T-helper 1 cell treated with Interleukin-12 subunit alpha and Interleukin-12 subunit beta and Interleukin-4 antibody, amounts not matched to agents 30 μg/mL and 1 μg/mL, for 36 hours (primary cell): ENCODE data around the gene MED27.

ENCODE experiments used
- H3K27ac Mint-ChIP-seq: one replicate; pipeline ENCODE4 v1.8.0; 2021; ENCODE audit warnings: mild to moderate bottlenecking, mixed read lengths
- H3K27me3 Mint-ChIP-seq: one replicate; pipeline ENCODE4 v1.8.0; 2021; ENCODE audit warnings: low read depth, mixed read lengths
- H3K36me3 Mint-ChIP-seq: one replicate; pipeline ENCODE4 v1.8.0; 2021; ENCODE audit warnings: low read depth, mixed read lengths
- H3K4me1 Mint-ChIP-seq: one replicate; pipeline ENCODE4 v1.8.0; 2021; ENCODE audit warnings: low read depth, mixed read lengths
- H3K4me3 Mint-ChIP-seq: one replicate; pipeline ENCODE4 v1.8.0; 2021; ENCODE audit warnings: mild to moderate bottlenecking, moderate library complexity, mixed read lengths
- H3K9me3 Mint-ChIP-seq: one replicate; pipeline ENCODE4 v1.8.0; 2021; ENCODE audit warnings: mixed read lengths

MED27 gene, protein sequence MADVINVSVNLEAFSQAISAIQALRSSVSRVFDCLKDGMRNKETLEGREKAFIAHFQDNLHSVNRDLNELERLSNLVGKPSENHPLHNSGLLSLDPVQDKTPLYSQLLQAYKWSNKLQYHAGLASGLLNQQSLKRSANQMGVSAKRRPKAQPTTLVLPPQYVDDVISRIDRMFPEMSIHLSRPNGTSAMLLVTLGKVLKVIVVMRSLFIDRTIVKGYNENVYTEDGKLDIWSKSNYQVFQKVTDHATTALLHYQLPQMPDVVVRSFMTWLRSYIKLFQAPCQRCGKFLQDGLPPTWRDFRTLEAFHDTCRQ

GRCh38 chr9:132079391-132080091 is at the start of gene MED27:
TSS of gene MED27 (minus strand) at chr9:132079867. CDS start at chr9:132079844, 23 bp downstream.
- peak within 1 kb of the TSS; percentile 98 for H3K4me3 Mint-ChIP-seq
- H3K9me3 Mint-ChIP-seq = no peaks in the 10 kb centered on the region
- peak within 1 kb of the TSS; percentile 87 for H3K27ac Mint-ChIP-seq
- H3K36me3 Mint-ChIP-seq = peaks cover 20% of the 10 kb centered on the region
- H3K4me1 Mint-ChIP-seq = peaks cover 35% of the 10 kb centered on the region
- peaks cover 3% of the 10 kb centered on the region for H3K27me3 Mint-ChIP-seq

DNA sequence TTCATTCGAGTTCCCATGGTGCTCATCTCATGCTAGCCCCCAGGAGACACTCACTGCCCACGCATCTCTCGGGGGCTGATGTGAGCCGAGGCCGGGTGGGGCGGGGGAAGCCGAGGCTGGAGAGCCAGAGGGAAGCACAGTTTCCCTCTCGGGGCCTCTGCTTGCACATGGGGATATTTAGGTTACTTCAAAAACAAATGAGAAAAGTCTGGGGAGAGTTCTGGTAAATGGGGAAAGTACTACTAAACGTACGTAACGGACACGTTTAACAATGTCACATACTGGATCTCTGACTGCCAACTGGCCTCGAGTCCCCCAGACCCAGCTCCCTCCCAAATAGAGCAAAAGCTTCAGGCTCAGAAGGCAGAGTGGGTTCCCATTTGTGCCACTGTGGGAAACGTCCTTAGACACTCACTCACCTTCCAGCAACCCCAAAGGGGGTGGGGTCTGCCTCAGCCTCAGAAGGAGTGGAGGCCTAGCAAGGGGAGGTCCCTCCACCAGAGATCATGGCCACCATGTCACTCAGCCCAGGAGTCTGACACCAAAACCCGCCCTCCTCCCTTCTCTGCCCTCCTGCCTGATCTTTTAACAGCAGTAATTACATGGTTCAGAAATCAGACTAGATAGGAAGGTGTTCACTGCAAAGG is 48.3 kb upstream of the MED27 start:
- peaks cover 49% of the 10 kb centered on the region for H3K27me3 Mint-ChIP-seq
- no peak overlapping the region for H3K27ac Mint-ChIP-seq
- no peak overlapping the region for H3K4me3 Mint-ChIP-seq

DNA sequence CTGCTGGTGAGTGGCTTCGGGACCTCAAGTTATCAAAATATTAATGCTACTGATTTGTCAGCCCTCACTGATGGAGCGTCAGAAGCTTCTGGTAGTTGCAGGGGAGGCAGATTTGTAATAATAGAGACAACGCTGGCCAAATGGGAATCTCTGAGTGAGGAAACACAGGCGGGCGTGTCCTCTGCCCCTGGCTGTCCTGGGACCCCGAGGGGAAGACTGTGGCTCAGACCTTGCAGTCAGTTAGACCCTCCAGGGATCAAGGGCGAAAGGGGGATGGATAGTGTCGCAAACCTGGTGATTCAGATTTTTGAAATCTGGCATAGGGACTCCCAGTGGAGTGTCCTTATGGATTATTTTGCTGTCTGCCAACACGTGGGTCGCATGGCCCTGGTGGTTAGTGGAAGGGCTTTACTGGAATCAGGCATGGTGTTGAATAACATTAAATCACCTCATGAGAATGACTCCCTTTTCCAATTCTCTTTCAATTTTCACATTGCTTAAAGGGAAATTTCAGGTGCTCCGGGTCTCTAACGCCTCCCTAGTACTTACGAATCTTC is 47.1 kb upstream of the MED27 start:
- Mint-ChIP-seq H3K9me3 (no peaks in the 10 kb centered on the region), H3K4me1 (peaks cover 11% of the 10 kb centered on the region), H3K27ac (no peak overlapping the region), H3K4me3 (no peak overlapping the region), H3K27me3 (peaks cover 56% of the 10 kb centered on the region), H3K36me3 (no peaks in the 10 kb centered on the region)

More for the DNA sequence above, 48.3 kb upstream of the MED27 start:
- H3K4me1 Mint-ChIP-seq = peaks cover 11% of the 10 kb centered on the region
- no peaks in the 10 kb centered on the region for H3K9me3 Mint-ChIP-seq
- H3K36me3 Mint-ChIP-seq = no peaks in the 10 kb centered on the region

DNA sequence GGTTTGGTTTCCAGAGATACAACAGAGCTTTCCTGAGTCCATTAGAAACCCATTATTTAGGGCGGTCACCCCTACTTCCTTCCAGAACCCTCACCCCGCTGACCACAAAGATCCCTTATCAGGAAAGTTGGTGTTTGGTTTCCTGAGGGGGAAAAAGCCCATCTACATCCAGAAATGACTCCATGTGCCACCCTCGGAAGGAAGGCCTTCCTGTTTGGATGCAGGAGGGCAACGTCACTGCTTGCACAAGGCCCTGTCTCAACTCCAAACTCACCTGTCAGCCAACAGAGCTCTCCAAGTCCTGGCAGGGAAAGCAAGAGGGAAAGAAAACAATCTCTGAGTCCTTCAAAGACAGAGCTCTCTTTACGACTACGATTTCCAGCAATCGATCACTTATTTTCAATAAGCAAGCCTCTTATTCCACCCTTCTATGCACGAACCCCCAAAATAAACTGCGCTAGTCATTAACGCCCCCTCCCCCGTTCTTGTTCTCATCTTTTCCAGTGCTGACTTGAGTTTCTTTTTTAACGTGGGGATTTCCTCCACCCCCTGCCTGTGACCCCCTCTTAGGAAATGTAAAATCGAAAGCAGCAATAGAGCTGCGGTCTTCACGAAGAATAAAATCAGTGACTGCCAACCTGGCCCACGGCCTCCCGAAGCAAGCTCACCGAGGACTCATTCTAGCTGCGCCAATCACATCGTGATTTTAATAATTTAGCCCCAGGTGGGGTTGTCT is 46.4 kb upstream of the MED27 start:
- peaks cover 62% of the 10 kb centered on the region for H3K27me3 Mint-ChIP-seq
- no peak overlapping the region for H3K27ac Mint-ChIP-seq

GRCh38 chr9:132125361-132125760 is 45.7 kb upstream of the MED27 start:
- Mint-ChIP-seq H3K36me3 (no peaks in the 10 kb centered on the region), H3K4me3 (no peak overlapping the region), H3K4me1 (peaks cover 11% of the 10 kb centered on the region), H3K27me3 (peaks cover 63% of the 10 kb centered on the region), H3K27ac (no peak overlapping the region), H3K9me3 (no peaks in the 10 kb centered on the region)

More for the DNA sequence above, 46.4 kb upstream of the MED27 start:
- H3K36me3 Mint-ChIP-seq = no peaks in the 10 kb centered on the region
- H3K4me3 Mint-ChIP-seq = peak overlapping the region; percentile 19
- H3K4me1 Mint-ChIP-seq = peaks cover 11% of the 10 kb centered on the region
- H3K9me3 Mint-ChIP-seq = no peaks in the 10 kb centered on the region

GRCh38 chr9:132124800-132125199 is 45.1 kb upstream of the MED27 start:
- Mint-ChIP-seq H3K27me3 (peaks cover 61% of the 10 kb centered on the region), H3K4me1 (peaks cover 11% of the 10 kb centered on the region), H3K27ac (no peak overlapping the region), H3K4me3 (no peak overlapping the region), H3K9me3 (no peaks in the 10 kb centered on the region), H3K36me3 (no peaks in the 10 kb centered on the region)

DNA sequence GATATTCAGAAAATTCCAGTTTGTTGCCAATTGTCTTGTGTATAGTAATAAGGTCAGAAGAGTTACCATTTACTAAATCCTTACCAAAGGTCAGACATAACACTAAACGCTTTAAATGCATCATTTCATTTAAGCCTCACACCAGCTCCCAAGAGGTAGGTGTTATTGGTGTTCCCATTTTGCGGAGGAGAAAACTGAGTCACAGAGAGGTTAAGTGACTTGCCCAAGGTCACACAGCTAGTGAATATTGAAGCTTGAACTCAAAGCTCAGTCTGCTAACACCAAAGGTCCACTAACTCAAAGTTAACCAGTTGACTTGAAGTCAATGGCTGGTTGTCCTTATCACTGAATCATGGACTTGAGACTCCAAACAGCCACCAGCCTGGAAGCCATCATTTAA is 41.4 kb upstream of the MED27 start:
- no peak overlapping the region for H3K27ac Mint-ChIP-seq
- no peak overlapping the region for H3K4me3 Mint-ChIP-seq
- H3K4me1 Mint-ChIP-seq = peaks cover 6% of the 10 kb centered on the region
- no peaks in the 10 kb centered on the region for H3K36me3 Mint-ChIP-seq
- H3K27me3 Mint-ChIP-seq = peaks cover 62% of the 10 kb centered on the region
- H3K9me3 Mint-ChIP-seq = no peaks in the 10 kb centered on the region

DNA sequence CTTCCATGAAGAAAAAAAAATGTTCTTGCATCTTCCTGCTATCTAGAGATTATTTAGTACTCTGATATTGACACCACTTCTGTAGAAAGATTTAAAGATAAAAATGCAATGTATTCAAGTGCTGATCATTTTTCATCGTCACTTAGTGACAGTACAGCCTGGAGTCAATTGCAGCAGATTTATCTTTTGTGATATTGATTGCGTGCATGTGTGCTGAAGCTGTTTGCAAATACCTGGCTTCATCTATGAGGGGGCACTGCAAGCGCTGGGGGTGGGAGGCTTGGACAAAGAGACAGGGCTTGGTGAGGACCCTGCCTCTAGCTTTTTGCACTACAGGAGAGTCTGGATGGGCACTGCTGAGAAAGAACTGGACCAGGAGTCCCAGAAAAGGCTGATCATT is 38.0 kb upstream of the MED27 start:
- Mint-ChIP-seq H3K36me3 (no peaks in the 10 kb centered on the region), H3K27me3 (peaks cover 44% of the 10 kb centered on the region), H3K4me3 (no peak overlapping the region)

GRCh38 chr9:132116583-132116982 is 36.9 kb upstream of the MED27 start:
- Mint-ChIP-seq H3K9me3 (no peaks in the 10 kb centered on the region), H3K4me3 (no peak overlapping the region), H3K27ac (no peak overlapping the region), H3K4me1 (no peaks in the 10 kb centered on the region), H3K36me3 (no peaks in the 10 kb centered on the region), H3K27me3 (peaks cover 42% of the 10 kb centered on the region)

More for the DNA sequence above, 38.0 kb upstream of the MED27 start:
- Mint-ChIP-seq H3K9me3 (no peaks in the 10 kb centered on the region), H3K27ac (no peak overlapping the region), H3K4me1 (no peaks in the 10 kb centered on the region)

GRCh38 chr9:132114102-132114707 is 34.5 kb upstream of the MED27 start:
- Mint-ChIP-seq H3K9me3 (no peaks in the 10 kb centered on the region), H3K27me3 (peaks cover 33% of the 10 kb centered on the region), H3K4me1 (no peaks in the 10 kb centered on the region), H3K27ac (no peak overlapping the region), H3K36me3 (no peaks in the 10 kb centered on the region), H3K4me3 (no peak overlapping the region)

- H3K4me3 Mint-ChIP-seq = no peak overlapping the region
- H3K4me1 Mint-ChIP-seq = no peaks in the 10 kb centered on the region
- no peaks in the 10 kb centered on the region for H3K36me3 Mint-ChIP-seq
- H3K27me3 Mint-ChIP-seq = peaks cover 18% of the 10 kb centered on the region
- H3K27ac Mint-ChIP-seq = no peak overlapping the region
- H3K9me3 Mint-ChIP-seq = no peaks in the 10 kb centered on the region
Measured at GRCh38 chr9:132109291-132109690, 29.6 kb upstream of the MED27 start.

GRCh38 chr9:132108728-132109127 is 29.1 kb upstream of the MED27 start:
- no peaks in the 10 kb centered on the region for H3K36me3 Mint-ChIP-seq
- H3K27me3 Mint-ChIP-seq = peaks cover 13% of the 10 kb centered on the region
- no peak overlapping the region for H3K4me3 Mint-ChIP-seq
- H3K4me1 Mint-ChIP-seq = no peaks in the 10 kb centered on the region
- no peaks in the 10 kb centered on the region for H3K9me3 Mint-ChIP-seq
- no peak overlapping the region for H3K27ac Mint-ChIP-seq

DNA sequence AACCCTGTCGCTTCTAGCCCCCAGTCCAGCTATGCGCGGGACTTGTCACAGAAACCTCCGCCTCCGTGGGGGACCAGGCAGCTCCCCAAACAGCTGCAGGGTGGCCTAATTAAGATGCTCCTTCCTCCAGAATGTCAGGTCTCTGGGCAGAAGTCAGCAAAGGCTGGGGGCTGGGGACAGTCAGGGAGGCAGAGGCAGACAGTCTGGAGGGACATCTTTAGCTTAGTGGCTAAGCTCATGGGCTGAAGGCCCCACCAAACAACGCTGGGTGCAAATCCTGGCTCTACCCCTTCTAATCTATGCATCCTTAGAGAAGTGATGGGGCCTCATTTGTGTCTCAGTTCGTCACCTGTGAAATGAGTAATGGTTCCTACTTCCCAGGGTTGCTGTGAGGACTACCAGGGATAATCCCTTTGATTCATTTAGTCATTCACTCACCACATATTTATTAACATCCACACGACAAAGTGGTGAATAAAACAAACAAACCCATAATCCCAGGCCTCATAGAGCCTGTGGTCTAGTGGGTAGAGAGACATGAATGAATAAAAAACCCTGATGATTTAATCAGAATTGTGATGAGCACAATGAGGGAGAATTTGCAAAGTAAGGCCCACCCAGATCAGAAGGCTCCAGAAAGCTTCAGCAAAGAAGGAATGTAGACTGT is 20.2 kb upstream of the MED27 start:
- Mint-ChIP-seq H3K4me1 (no peaks in the 10 kb centered on the region), H3K27me3 (peaks cover 29% of the 10 kb centered on the region)

More for the DNA sequence above, 20.2 kb upstream of the MED27 start:
- Mint-ChIP-seq H3K36me3 (peaks cover 1% of the 10 kb centered on the region), H3K9me3 (no peaks in the 10 kb centered on the region), H3K4me3 (no peak overlapping the region), H3K27ac (no peak overlapping the region)
